GM21619 (cell line): ENCODE measurements around the gene ZNF800.

Source experiments
- ATAC-seq: cut with Tn5 transposase; IDR thresholded peaks from one replicate; pipeline ENCODE4 v1.9.1; 2021; ENCODE audit not compliant: unreplicated experiment

ZNF800 gene

DNA sequence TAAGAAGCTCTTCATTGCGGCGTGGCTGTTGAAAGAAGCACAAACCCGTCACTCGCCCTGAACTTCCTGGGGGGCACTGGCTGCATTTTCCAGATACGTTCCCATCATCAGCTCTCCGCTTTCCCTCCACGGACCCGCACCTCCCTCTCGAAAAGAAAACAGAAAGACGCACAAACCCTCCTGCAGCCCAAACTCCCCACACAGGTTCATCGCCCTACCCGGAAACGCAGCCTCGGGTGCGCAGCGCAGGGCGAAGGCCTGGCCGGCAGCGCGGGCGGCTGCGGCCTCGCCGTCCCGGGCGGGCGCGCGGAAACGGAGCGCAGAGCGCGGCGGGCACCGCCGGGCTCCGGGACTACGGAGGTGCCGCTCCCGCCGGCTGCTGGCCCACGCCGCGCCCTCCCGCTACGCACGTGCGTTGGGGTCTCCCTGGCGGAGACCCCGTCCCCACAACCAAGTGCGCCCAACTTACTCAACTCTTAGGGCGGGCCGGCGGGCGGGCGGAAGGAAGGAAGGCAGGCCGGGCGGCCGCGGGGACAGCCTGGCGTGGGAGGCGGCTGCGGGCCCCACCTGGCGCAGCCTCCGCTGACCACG is 822 bp downstream of the ZNF800 start:
- ATAC-seq: peak; percentile 40

DNA sequence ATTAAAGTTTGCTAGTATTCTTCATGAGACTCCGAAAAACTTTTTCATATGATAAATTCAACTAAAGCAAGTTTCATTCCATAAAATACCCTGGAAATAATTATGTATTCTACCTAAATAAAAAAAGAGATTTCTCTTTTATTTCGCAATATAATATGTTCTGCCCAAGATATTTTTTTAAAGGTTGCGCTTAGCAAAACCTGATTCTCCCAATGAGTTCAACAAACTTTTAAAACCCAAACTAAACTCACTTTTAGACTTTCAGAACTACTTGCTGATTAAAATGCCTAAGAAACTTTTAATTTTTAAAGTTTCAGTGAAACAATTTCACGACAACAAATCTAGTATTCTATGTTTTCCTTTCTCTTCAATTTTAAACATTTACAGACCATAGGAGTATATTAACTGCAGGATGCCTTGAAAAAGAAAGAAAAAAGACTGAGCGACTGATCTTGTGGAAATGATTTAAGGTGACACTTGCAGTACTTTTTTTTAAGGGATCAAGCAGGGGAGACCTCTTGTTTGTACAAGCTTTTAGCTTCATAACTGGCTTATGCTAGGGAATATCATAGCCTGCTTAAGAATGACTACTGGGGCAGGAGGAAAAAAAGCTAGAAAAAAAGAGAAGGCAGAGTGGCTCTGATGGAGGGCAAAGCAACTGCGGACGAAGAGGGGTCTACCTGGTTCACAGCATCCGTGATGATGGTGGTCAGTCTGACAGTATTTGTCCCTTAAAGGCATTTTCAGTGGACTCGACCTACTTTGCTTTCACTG is 1.5 kb downstream of the ZNF800 start:
- no peak for ATAC-seq

DNA sequence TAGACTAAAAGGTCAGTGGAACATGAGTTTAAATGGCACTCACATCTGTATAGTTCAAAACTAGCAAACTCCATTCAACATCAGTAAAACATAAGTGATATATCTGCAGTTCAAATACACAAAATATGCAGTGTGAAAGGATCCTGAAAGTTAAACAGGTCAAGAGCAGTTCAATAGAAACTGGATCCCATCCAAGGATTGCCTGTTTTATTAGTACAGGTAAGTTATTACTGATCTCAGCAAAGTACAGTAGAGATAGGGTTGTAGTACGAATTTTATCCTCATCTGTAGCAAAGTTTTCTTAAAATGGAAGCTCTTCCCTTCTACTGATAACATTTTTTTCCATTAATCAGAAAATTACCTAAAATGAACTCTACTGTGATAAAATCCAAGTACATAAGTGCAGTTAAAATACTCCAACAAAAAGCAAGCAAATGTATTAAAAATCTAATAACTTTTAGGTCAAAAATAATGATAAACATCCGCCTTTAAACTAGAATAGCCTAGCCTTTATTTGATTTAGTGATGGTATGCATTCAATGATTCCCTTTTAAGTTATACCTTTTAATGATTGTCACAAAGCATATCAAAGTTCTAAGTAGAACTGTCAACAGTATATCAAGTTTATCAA is 2.2 kb downstream of the ZNF800 start:
- no peak for ATAC-seq

DNA sequence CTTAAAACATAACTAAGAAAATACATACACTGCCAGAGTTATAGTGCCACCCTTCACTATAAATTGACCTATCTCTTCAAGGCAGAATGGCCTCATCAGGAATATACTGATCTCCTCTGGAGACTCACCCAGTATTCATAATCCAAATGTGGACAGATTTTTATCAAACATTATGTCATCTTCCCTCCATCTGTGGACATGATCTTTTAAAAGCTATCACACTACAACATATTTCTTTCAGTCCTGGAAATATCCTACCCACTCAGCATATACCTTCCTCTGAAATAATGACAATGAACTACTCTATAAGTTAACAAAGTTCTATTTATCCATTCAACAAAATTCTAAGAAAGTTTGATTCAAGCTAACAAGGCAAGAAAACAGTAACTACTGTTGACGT is 3.2 kb downstream of the ZNF800 start:
- ATAC-seq: no peak

DNA sequence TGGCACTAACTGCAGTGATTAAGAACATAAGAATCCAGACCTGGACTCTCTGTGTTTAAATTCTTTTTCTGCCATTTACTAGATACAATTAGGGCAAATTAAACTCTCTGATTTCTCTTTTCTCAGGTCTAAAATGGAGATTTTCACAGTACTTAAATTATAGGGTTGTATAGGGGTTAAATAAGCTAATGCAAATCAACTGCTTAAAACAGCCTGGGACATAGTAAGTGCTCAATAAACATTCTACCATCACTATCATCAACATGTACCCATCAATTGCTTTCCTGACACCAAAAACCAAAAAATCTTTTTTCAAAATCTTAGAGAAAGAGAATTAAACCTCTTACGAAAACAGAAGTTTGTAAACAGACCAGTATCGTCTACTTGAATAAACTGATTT is 4.5 kb downstream of the ZNF800 start:
- no peak for ATAC-seq

DNA sequence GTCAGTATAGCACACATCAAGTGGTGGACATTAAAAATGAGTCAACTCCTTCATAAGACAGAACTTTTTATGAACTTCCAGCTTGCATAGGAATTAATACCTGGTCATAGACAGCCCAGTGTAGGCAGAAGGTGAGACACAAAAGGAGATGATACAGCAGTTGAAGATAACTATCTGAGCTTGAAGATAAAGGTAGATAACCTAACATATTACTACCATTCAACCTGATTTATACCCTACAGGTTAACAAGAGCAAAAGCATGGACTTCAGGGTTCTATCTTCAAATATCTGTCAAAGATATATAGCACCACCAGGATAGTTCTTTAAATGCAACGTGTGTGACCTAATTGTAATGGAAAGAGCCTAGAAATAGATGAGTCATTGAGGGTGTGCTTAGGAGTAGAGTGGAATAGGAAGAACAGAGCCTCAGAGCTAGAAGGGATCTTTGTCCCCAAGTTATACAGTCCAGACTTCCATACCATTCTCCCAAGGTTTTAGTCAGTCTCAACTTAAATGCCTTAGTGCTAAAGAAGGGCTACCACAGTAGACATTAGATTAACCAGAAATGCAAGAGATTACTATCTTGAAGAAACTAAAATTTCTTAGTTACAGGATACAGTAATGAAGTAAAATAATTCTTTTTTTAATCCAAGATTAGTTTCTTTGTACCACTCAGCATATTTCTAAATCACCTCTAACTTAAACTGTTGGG is 9.2 kb downstream of the ZNF800 start:
- no peak for ATAC-seq

DNA sequence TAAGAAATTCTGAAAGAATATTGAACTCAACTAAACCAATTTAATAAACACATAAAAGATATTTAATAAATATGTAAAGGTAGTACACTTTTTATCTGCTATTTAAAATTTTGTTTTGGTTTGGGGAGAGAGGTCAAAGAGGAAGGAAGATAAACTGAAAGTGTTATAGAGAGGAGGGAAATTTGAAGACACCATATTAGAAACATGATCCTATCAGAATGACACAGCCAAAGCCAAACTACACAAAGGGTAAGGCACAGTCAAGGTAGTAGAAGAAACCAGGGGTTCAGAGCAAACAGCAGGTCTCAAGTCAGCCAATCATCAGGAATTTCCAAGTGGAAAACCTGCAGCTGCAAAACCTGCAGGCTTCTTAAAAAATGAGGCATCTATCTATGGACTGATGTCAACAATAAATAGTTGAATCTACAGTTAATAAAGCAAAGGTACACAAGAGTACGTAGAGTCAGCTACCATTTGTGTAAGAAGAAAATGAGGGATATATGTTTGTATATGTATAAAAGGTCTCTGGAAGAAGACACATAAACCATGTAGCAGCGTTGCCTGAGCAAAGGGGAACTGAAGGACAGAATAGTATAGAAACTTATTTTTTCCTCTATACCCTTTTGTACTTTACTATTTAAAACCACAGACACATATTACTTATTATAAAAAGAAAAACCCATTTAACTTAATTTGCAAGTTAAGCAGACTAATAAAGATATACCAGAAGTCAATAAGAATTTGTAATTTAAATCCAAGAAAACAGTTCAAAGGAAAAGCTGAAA is 10.0 kb downstream of the ZNF800 start:
- no peak for ATAC-seq

DNA sequence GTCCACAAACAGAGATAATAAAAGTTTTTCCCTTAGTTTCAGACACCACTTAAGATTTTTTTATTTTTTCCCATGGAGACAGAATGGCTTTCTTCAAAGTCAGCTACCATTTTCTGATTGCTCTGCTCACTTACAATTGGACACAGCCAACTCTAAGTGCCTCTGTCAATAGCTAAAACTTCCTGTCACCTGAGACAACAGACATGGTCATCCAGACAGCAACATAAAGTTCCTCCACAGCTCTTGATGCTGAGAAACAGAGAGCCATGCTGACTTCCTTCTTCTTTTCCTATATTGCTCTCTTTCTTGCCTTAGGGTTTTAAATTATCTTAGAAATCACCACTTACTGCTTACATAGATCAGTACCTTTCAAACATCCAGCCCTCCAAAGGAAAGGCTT is 12.0 kb downstream of the ZNF800 start:
- no peak for ATAC-seq

DNA sequence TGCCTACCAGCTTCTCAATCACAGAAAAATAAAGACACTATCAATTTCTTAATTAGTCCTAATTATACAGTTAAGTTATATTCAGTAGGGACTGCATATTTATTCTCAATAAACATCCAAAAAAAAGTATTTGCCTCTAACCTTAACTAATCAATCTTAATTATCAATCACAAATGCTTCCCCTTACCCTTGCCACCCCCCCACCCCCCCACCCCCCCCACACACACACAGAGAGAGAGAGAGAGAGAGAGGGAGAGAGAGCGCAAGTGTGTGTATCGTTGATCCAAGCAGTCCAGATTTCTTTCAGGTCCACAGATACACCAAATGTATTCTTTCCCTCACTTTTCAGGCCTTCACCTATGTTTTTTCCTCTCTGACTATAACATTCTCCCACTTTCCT is 12.9 kb downstream of the ZNF800 start:
- ATAC-seq: no peak

DNA sequence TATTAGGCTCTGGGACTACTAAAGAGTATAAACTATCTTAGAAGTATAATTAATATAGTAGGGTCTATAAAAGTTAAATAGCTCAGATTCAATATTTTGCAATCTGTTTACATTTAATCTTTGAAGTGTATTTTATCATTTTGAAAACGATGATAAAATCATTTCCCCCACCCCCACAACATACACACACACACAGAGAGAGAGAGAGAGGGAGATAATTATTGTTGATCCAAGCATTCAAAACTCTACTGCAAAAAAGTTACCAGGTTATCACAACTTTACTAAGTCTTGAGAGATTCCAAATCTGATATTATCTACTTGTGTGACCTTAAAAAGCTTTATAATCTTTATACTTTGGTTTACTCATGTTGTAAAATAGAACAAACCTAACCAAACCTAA is 14.0 kb downstream of the ZNF800 start:
- no peak for ATAC-seq

DNA sequence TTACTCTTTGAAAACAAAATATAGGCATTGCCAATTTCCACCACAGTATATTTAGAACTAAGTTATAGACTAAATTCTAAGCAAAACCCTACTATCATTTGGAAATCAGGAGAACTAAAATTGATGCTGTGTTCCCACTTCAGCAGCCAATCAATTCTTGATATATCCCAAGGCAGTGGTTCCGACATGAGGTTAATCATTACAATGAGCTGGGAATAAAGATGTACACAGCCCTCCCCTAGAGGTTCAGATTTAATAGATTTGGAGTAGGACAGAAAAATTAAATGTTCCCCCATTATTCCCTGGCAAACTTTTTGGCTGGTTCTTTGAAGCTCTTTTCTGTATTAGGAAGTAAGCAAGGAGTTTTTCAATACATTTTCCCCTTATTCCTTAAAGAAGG is 15.1 kb downstream of the ZNF800 start:
- ATAC-seq: no peak

DNA sequence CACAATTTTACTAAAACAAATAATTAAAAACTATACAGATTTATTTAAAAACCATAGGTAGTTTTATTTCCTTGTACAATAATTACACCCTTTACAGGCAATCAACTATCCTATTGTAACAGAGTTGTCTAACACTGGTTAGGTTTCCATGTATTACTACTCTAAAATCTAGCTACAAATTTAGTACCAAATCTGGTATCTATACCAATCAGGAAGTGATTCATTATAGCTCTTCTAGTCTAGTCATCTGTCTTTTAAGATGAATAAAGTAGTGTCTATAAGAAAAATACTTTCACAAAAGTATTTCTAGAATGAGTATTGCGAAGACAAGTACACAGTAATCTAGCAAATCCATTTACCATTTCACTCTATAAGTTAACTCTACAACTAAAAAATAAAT is 16.9 kb downstream of the ZNF800 start:
- ATAC-seq: no peak

DNA sequence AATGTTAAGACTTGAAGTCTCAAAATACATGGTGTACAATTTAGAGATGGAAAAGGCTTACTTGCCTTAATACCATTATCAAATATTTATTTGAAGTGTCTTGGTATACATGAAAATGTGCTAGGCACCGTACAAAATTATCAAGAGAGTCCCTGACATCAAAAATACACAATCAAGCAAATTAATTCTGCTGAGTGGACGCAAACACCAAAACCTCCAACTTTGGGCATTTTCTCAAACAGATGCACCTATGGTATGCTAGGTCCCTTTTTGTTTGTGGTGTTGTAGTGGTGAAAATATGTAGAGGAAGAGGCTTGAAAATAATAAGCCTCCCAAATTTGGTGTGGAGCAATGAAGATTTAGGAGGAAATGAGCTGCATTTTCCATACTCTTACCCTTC is 24.8 kb downstream of the ZNF800 start:
- ATAC-seq: no peak

DNA sequence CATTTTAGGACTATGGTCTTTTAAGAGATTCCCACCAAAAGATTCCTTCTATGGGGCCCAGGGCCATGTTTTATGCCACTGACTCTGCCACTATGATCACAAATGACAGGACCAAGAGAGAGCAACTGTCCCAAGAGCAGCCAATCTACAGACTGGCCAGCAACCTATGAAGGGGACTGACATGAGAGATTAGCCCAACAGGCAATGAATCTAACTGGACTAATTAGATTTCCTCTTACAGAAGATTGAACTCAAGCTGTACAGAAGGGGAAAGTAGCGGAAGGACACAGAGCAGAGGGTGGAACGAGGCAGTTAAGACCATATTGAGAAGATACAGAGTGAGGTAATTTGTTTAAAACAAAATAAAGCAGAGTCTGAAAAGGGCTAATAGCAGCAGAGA is 25.8 kb downstream of the ZNF800 start:
- no peak for ATAC-seq

DNA sequence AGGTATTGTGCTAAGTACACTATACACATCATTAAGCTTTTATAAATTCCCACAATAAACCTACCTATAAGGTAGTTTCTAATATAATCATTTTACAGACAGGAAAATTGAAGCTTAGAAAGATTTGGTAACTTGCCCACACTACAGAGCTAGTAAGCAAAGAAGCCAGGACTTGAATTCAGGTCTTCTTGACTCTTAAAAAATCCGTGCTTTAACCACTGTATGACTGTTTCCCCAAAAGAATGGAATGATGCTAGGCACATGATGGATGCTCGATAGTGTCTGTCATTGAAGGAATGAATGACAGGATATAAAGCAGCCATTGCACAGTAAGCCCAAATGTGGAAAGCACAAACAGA is 26.6 kb downstream of the ZNF800 start:
- no peak for ATAC-seq

DNA sequence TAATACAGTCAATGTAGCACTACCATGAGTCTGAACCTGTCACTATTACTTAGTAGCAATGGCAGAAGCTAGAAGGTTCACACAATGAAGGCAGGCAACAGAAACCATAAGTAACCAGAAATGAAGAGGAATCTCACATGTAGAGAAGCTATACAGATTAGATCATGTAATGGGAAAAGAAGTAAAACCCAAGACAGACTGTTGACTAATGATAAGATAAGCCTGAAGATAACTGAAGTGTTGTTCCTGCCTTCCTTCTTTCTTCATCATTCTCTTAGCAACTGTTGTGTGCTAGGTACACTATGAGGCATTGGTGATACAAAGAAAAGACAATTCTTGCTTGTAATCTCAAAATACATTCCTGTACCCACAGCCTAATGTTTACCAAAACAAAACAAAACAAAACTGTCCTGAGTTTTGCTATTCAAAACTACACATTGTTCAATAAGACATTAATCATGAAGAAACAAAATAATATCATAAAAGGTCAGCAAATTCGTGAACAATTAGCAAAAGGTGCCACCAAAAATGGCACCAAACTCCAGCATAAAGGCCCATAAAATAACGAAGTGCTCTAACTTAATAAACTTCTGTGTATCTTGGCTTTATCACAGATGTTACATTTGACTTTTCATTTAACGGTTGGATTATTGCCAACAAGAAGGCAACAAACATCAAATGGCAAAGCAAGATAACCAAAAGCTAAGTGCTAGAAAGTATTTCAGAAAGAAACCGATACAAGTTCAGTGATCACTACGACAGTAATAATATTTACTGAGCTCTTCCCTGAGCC is 27.1 kb downstream of the ZNF800 start:
- ATAC-seq: no peak

DNA sequence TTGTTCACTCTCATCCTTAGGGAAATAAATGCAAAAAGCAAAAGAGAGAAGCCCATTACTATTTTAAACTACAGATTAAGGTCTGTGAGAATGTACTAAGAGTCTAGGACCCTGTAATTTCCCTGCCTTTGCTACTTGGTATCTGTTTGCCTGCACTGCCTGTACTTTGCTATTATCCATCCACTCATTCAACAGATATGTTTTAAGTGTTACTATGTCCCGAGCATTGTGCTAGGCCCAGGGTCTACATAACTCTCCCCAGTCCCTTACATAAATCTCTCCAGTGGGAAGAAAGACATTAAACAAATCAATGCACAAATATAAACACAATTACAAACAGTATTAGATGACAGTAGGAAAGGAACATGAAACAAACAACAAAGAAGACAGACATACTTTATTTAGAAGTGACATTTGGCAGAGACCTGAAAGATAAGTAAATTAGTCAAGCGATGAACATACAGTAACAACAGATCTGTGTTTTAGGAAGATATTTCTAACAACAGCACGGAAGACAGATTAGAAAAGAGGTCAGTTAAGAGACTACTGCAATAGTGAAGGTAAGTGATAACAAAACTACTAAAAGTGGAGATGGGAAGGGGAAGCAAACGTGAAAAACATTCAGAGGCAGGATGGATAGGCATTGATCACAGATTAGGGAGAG is 30.0 kb downstream of the ZNF800 start:
- ATAC-seq: no peak

DNA sequence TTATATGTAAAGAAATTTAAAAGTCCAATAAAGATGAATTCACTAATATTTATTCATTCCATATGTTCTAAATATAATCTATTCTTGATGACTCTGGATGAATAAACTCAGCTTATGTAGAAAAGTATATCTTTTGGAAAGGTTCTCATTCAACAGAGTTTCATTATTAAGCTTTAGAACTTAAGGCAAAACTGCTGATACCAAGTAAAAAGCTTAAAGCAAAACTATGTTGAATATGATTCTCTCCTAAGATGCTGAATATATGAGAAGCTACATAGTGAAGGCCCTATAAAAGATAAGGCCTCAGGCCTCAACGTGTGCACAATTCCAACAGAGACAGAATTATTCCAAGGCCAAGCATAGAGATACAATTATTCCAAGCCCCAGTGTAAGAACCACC is 30.8 kb downstream of the ZNF800 start:
- ATAC-seq: no peak

DNA sequence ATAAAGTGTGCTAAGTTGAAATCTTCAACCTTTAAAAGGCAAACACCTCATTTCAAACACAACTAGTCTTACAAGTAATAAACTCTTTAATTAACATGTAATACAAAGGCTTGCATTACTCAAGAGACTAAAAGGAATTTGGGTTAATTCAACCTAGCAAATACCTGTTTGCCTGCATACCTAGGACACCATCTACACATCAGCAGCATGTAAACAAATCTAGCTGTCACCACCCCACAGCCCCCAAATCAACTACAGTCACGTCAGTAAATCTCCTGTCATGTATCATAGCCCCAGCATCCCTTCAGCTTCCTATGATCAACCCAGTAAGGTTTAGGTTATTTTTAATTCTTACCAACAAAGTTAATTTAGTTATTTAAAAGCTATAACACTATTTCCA is 33.5 kb downstream of the ZNF800 start:
- no peak for ATAC-seq

DNA sequence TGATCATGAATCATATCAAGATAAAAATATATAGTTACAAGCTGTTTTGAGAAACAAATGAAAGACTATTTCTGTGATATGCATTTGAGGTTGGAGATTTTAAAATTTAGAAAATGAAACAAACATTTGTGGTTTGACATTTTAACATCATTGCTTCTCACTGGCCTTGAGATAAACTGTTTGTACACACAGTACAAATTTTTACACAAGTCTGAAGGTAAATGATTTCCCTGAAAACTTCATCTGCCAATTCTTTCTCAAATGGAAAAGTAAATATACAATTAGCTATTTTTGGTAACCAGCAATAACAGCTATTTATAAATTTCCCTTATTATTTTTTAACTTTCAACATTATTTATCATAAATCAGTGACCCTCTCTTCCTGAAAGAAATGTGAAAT is 38.6 kb downstream of the ZNF800 start:
- no peak for ATAC-seq
